Peyer's patch (tissue), 4 donors: ENCODE results near the gene SIGLEC15. TPM values are rescaled to one million over a fixed set of nuclear protein-coding genes. Genes with fewer than 3 reads are reported as not detected.

ENCODE experiments used
- DNase-seq, 3 donors: peaks; one replicate each; pipeline ENCODE4 v3.0.0-alpha.2; 2017 to 2019
- H3K27ac ChIP-seq, 4 donors: fragments of 200-600 bp; sonication (generic); one replicate each; pipeline ENCODE4 v1.5.1; 2016 to 2019
- H3K27me3 ChIP-seq, 2 donors: fragments of 200-600 bp; sonication (generic); one replicate each; pipeline ENCODE4 v1.5.1; 2019
- H3K36me3 ChIP-seq, 3 donors: fragments of 200-600 bp; sonication (generic); one replicate each; pipeline ENCODE4 v1.5.1; 2016 to 2019
- H3K4me1 ChIP-seq, 4 donors: fragments of 200-600 bp; sonication (generic); one replicate each; pipeline ENCODE4 v1.5.1; 2016 to 2019
- H3K4me3 ChIP-seq, 4 donors: fragments of 200-600 bp; sonication (generic); 1 replicate in 3 of 4; 2 replicates in 1 of 4; pipeline ENCODE4 v1.5.1; 2016 to 2019; ENCODE audit warnings: mild to moderate bottlenecking in 1 of 4
- H3K9me3 ChIP-seq, 4 donors: fragments of 200-600 bp; sonication (generic); one replicate each; pipeline ENCODE4 v1.5.1; 2016 to 2019; ENCODE audit warnings: mild to moderate bottlenecking in 1 of 4
- CTCF ChIP-seq, 6 experiments: fragments of 450-650 bp in 4 of 6; fragments of 200-600 bp in 2 of 6; sonication (generic) in 1 of 6; IDR thresholded peaks; one replicate each; pipeline ENCODE4 v1.5.1; 2017 to 2019; ENCODE audit warnings: antibody characterized with exemption in 6 of 6, mild to moderate bottlenecking in 3 of 6, moderate library complexity in 1 of 6
- POLR2A ChIP-seq, 2 donors: fragments of 450-650 bp; IDR thresholded peaks; one replicate each; pipeline ENCODE4 v1.5.1; 2017; ENCODE audit warnings: antibody characterized with exemption in 2 of 2, mild to moderate bottlenecking in 2 of 2, moderate library complexity in 2 of 2
- total RNA-seq, 4 donors: library from RNA; depleted of rRNA; stranded (reverse); fragments of >200 nt; gene quantifications; one replicate each; pipeline ENCODE4 v1.1.0, GENCODE V29; 2016

SIGLEC15 gene
- total RNA-seq, 4 donors from 2014 or later = 0.47 TPM; not detected in 3

- no peak overlapping the region for H3K27ac ChIP-seq
- no peak for DNase-seq
- TF ChIP-seq CTCF (IDR thresholded peaks at IDR 0.05) = no peak
- no peaks in the 10 kb centered on the region for H3K36me3 ChIP-seq
- peaks cover 0 to 11% of the 10 kb centered on the region in 2 donors for H3K27me3 ChIP-seq
- H3K4me3 ChIP-seq = no peak overlapping the region
- H3K9me3 ChIP-seq = no peaks in the 10 kb centered on the region
- H3K4me1 ChIP-seq = peaks cover 0 to 39% (median 4%) of the 10 kb centered on the region in 4 donors
Measured at GRCh38 chr18:45833846-45834245, 8.4 kb downstream of the SIGLEC15 start.

GRCh38 chr18:45834306-45834705 is 8.8 kb downstream of the SIGLEC15 start:
- DNase-seq = no peak
- Histone ChIP-seq H3K4me3 (no peak overlapping the region), H3K4me1 (peaks cover 0 to 38% (median 4%) of the 10 kb centered on the region in 4 donors), H3K36me3 (no peaks in the 10 kb centered on the region), H3K27me3 (peaks cover 0 to 11% of the 10 kb centered on the region in 2 donors), H3K27ac (no peak overlapping the region), H3K9me3 (no peaks in the 10 kb centered on the region)
- TF ChIP-seq CTCF (IDR thresholded peaks at IDR 0.05) (no peak), POLR2A (IDR thresholded peaks at IDR 0.05) (no peak)

GRCh38 chr18:45835057-45835636 is 9.7 kb downstream of the SIGLEC15 start:
- Histone ChIP-seq H3K27ac (no peak overlapping the region), H3K4me3 (no peak overlapping the region), H3K27me3 (peaks cover 0 to 11% of the 10 kb centered on the region in 2 donors), H3K9me3 (no peaks in the 10 kb centered on the region), H3K4me1 (peaks cover 0 to 36% (median 4%) of the 10 kb centered on the region in 4 donors), H3K36me3 (no peaks in the 10 kb centered on the region)
- no peak for DNase-seq
- TF ChIP-seq CTCF (IDR thresholded peaks at IDR 0.05) (no peak), POLR2A (IDR thresholded peaks at IDR 0.05) (no peak)

- DNase-seq = peak in 1 of 3 donors; percentile 55
- Histone ChIP-seq H3K4me1 (peaks cover 0 to 36% (median 4%) of the 10 kb centered on the region in 4 donors), H3K27me3 (peaks cover 0 to 11% of the 10 kb centered on the region in 2 donors), H3K27ac (no peak overlapping the region), H3K4me3 (no peak overlapping the region), H3K9me3 (no peaks in the 10 kb centered on the region), H3K36me3 (no peaks in the 10 kb centered on the region)
- TF ChIP-seq POLR2A (IDR thresholded peaks at IDR 0.05) = no peak
- peak in 2 of 6 experiments; percentile 11 to 30 for TF ChIP-seq CTCF (IDR thresholded peaks at IDR 0.05)
Measured at GRCh38 chr18:45836242-45837205, 11.0 kb downstream of the SIGLEC15 start.

- H3K4me1 ChIP-seq = peaks cover 0 to 36% (median 4%) of the 10 kb centered on the region in 4 donors
- H3K27ac ChIP-seq = no peak overlapping the region
- no peaks in the 10 kb centered on the region for H3K36me3 ChIP-seq
- H3K4me3 ChIP-seq = peak overlapping the region; percentile 14 to 47 (median 34)
- peaks cover 0 to 11% of the 10 kb centered on the region in 2 donors for H3K27me3 ChIP-seq
- peak in 2 of 3 donors; percentile 70 to 84 for DNase-seq
- no peak for TF ChIP-seq POLR2A (IDR thresholded peaks at IDR 0.05)
- peak in 3 of 6 experiments; percentile 32 to 46 (median 44) for TF ChIP-seq CTCF (IDR thresholded peaks at IDR 0.05)
- H3K9me3 ChIP-seq = no peaks in the 10 kb centered on the region
Measured at GRCh38 chr18:45837283-45838070, 12.0 kb downstream of the SIGLEC15 start.
